Measurements from ENCODE around the gene IPPK.

The IPPK gene

DNA sequence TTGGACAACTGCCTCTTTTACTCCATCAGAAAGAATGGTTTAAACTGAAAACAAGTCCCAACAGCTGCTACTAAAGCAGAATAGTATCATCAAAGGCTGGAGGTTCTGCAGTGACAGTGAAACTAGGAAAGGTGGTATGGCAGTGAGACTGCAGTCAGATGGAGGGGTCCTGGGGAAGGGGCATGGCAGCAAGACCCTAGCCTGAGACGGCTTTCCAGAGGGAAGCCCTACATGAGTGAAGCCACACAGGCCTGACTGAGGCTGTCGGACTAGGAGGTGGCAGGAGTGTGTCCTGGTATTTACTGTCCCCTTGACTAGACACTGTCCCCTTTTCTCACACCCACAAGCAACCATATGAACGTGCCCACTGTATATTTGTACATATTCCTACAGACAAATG lies 40.4 kb upstream of the IPPK start:
- TF ChIP-seq, protein P1, sequence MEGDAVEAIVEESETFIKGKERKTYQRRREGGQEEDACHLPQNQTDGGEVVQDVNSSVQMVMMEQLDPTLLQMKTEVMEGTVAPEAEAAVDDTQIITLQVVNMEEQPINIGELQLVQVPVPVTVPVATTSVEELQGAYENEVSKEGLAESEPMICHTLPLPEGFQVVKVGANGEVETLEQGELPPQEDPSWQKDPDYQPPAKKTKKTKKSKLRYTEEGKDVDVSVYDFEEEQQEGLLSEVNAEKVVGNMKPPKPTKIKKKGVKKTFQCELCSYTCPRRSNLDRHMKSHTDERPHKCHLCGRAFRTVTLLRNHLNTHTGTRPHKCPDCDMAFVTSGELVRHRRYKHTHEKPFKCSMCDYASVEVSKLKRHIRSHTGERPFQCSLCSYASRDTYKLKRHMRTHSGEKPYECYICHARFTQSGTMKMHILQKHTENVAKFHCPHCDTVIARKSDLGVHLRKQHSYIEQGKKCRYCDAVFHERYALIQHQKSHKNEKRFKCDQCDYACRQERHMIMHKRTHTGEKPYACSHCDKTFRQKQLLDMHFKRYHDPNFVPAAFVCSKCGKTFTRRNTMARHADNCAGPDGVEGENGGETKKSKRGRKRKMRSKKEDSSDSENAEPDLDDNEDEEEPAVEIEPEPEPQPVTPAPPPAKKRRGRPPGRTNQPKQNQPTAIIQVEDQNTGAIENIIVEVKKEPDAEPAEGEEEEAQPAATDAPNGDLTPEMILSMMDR (IDR thresholded peaks at IDR 0.05; ENCODE audit: low read depth, low read length), result no peak
- no peak overlapping the region for H3K4me3 ChIP-seq (ENCODE audit: low read depth, low read length)

DNA sequence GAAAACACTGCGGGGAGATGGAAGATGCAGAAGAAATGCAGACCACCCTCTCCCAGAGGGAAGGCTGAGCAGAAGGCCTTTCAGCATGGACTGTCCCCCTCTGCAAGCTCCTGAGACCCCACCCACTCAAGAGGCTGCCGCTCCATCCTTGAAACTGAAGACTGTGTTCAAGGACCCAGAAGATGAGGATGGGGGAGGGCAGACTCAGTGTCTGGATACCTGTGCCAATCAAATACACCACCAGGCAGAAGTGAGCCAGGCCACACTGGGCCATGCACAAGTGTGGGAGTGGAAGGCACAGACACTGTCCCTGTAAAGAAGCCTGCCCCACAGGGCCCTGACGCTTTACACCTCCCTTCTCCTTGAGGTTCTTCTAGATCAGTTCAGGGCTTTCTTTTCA lies 40.0 kb upstream of the IPPK start:
- no peak overlapping the region for H3K4me3 ChIP-seq (ENCODE audit: low read depth, low read length)
- TF ChIP-seq, protein P1 (IDR thresholded peaks at IDR 0.05; ENCODE audit: low read depth, low read length), result no peak

DNA sequence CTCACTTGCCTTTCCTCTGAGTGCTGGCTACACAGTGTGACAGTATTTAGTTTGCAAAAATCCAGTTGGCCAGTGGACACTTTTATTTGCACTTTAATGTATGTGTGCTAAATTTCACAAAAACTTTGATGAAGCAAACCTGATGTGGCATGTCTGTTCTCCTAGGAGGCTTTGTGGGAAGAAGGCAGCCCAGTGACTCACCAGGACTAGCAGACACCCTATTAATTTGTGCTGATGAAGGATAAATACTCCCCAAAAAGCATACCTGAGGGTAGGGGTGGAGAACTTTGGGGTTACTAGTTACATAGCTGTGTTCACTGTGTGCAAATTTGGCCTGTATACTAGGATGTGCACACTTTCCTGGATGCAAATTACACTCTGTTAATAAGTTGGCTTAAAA lies 39.3 kb upstream of the IPPK start:
- TF ChIP-seq, protein P1 (IDR thresholded peaks at IDR 0.05; ENCODE audit: low read depth, low read length), result no peak
- no peak overlapping the region for H3K4me3 ChIP-seq (ENCODE audit: low read depth, low read length)

DNA sequence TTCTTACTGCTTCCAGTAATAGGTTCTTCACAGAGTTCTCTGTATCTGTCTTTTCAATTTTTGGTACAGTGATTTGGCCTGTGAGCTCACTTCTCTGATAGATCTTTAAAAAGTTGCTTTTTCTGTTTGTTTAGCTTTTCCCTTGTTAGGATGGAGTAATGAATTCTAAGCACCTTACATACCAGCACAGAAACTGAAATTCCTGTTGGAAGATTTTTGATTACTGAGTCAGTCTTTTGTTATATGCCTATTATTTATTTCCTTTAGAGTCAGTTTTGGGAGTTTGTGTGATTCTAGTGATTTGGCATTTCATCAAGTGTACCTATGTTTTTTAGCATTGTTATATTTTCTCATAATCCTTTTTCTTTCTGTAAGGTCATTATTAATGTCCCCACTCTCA lies 37.6 kb upstream of the IPPK start:
- TF ChIP-seq, protein P1 (IDR thresholded peaks at IDR 0.05; ENCODE audit: low read depth, low read length), result no peak

DNA sequence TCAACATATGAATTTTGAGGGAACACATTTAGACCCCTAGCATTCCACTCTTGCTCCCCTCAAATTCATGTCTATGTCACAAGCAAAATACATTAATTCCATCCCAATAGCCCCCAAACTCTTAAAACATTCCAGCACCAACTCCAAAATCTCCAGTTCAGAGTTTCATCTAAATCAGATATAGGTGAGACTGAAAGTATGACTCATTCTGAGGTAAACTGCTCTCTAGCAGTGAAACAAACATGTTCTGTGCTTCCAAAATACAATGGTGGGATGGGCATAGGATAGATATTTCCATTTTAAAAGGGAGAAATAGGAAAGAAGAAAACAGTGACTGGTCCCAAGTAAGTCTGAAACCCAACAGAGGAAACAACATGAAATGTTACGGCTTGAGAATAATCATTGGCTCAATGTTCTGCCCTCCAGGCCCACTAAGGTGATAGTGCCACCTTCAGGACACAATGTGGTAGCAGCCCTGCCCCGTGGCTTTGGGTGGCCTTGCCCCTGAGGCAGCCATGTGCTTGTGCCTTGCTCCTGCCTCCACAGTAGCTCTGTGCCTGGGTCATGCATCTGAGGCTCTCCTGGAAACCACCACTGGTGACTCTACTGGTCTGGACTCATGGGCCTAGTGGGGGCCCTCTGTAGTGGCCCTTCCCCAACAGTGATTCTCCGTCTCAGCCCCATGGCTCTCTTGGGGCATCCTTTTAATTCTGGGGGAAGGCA lies 36.4 kb upstream of the IPPK start:
- no peak overlapping the region for H3K4me3 ChIP-seq (ENCODE audit: low read depth, low read length)
- TF ChIP-seq, protein P1 (IDR thresholded peaks at IDR 0.05; ENCODE audit: low read depth, low read length), result peak; percentile 26; the same call in 1 of the 2 replicates

More for the DNA sequence above, 37.6 kb upstream of the IPPK start:
- H3K4me3 ChIP-seq (ENCODE audit: low read depth, low read length), result no peak overlapping the region

DNA sequence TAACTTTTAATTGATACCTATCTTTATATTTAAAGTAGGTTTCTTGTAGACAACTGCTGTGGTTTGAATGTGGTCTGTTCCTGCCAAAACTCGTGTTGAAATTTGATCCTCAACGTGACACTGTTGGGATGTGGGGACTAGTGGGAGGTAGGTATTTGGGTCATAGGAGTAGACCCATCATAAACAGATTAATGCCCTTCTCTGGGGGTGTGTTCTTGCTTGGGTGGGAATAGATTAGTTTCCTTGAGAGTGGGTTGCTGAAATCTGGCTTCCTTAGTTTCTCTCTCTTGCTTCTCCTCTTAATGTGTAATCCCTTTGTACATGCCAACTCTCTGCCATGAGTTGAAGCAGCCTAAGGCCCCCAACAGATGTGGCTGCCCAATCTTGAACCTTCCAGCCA lies 34.6 kb upstream of the IPPK start:
- TF ChIP-seq, protein P1 (IDR thresholded peaks at IDR 0.05; ENCODE audit: low read depth, low read length), result no peak
- no peak overlapping the region for H3K4me3 ChIP-seq (ENCODE audit: low read depth, low read length)

DNA sequence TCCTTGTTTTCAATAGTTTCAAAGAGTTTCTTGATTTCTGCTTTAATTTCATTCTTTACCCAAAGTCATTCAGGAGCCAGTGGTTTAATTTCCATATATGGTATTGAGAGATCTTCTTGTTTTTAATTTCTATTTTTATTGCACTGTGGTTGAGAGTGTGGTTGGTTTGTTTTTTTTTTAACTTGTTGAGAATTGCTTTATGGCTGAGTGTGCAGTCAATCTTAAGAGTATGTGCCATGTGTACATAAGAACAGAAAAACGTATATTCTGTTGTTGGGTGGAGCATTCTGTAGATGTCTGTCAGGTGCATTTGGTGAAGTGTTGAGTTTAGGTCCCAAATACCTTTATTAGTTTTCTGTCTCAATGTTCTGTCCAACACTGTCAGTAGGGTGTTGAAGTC lies 26.7 kb upstream of the IPPK start:
- H3K4me3 ChIP-seq (ENCODE audit: low read depth, low read length), result no peak overlapping the region
- TF ChIP-seq, protein P1 (IDR thresholded peaks at IDR 0.05; ENCODE audit: low read depth, low read length), result no peak

Measured in WI38 (cell line).